Stimulated activated CD4-positive, alpha-beta T cell treated with anti-CD3 and anti-CD28 coated beads, Interleukin-4, amount 100 ng/mL, for 4 hours (primary cell): Measurements from ENCODE around the gene NACAD.

Experiments used
- DNase-seq, 2 experiments: peaks; one replicate each; pipeline ENCODE4 v3.0.0-alpha.2; 2020

NACAD gene

GRCh38 chr7:45089341-45089891, 647 bp upstream of the NACAD start:
- peak; percentile 39 to 48 for DNase-seq

- DNase-seq = no peak
Observed at GRCh38 chr7:45088146-45088701, 545 bp downstream of the NACAD start.

- no peak for DNase-seq
Observed at GRCh38 chr7:45087301-45088145, 1.2 kb downstream of the NACAD start.

GRCh38 chr7:45086331-45087065, 2.3 kb downstream of the NACAD start:
- DNase-seq = no peak

GRCh38 chr7:45085619-45086200, 3.1 kb downstream of the NACAD start:
- no peak for DNase-seq

GRCh38 chr7:45084901-45085618, 3.7 kb downstream of the NACAD start:
- no peak for DNase-seq

- no peak for DNase-seq
Observed at GRCh38 chr7:45084336-45084735, 4.4 kb downstream of the NACAD start.

GRCh38 chr7:45082831-45083331, 5.9 kb downstream of the NACAD start:
- DNase-seq = no peak

GRCh38 chr7:45082031-45082830, 6.5 kb downstream of the NACAD start:
- DNase-seq = no peak

- DNase-seq = no peak
Observed at GRCh38 chr7:45081670-45081974, 7.1 kb downstream of the NACAD start.

- no peak for DNase-seq
Observed at GRCh38 chr7:45080958-45081669, 7.7 kb downstream of the NACAD start.

GRCh38 chr7:45080265-45080957, 8.4 kb downstream of the NACAD start:
- no peak for DNase-seq

GRCh38 chr7:45078125-45078681, 10.6 kb downstream of the NACAD start:
- DNase-seq = no peak

- DNase-seq = no peak
Observed at GRCh38 chr7:45077579-45077978, 11.2 kb downstream of the NACAD start.

GRCh38 chr7:45076946-45077345, 11.8 kb downstream of the NACAD start:
- no peak for DNase-seq

- DNase-seq = no peak
Observed at GRCh38 chr7:45075871-45076796, 12.6 kb downstream of the NACAD start.

- no peak for DNase-seq
Observed at GRCh38 chr7:45075355-45075644, 13.5 kb downstream of the NACAD start.

- no peak for DNase-seq
Observed at GRCh38 chr7:45074528-45075354, 14.0 kb downstream of the NACAD start.
